A673 (cell line): Measurements from ENCODE around the gene KIF26B.

ENCODE experiments used
- EZH2 ChIP-seq: fragments of 200-600 bp; sonication (generic); IDR thresholded peaks from 2 replicates; pipeline ENCODE4 v1.6.1; 2017; ENCODE audit warnings: borderline replicate concordance, low read depth, mild to moderate bottlenecking, mixed read lengths, antibody characterized with exemption, low read length; ENCODE audit not compliant: poor library complexity, severe bottlenecking
- TF ChIP-seq, protein P1 (sequence below): fragments of 300-800, 200-600 bp; sonication (generic); conservative IDR thresholded peaks from 2 replicates; pipeline ENCODE4 v1.5.1; 2017; ENCODE audit warnings: low read depth, mild to moderate bottlenecking, antibody characterized with exemption, low read length, moderate library complexity, mixed read lengths

DNA sequence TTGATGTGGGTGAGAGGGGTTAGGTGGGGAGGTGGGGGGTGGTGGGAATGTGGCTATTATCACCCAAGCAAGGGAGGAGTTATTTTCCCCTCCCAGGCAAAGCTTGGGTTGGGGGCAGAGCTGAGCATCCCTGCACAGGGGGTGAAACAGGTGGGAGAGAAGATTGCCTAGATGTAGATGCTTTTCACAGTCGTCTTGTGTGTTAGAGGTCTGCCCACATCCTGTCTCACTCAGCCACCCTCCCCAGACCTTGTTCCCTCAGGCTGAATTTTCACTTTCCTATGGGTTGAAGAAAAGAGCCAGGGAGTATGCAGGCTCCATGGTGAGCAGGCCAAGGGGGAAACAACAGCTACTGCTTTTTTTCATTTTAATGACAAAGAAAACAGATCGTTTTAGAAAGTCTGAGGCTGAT is 223.5 kb downstream of the KIF26B start:
- TF ChIP-seq, protein P1, sequence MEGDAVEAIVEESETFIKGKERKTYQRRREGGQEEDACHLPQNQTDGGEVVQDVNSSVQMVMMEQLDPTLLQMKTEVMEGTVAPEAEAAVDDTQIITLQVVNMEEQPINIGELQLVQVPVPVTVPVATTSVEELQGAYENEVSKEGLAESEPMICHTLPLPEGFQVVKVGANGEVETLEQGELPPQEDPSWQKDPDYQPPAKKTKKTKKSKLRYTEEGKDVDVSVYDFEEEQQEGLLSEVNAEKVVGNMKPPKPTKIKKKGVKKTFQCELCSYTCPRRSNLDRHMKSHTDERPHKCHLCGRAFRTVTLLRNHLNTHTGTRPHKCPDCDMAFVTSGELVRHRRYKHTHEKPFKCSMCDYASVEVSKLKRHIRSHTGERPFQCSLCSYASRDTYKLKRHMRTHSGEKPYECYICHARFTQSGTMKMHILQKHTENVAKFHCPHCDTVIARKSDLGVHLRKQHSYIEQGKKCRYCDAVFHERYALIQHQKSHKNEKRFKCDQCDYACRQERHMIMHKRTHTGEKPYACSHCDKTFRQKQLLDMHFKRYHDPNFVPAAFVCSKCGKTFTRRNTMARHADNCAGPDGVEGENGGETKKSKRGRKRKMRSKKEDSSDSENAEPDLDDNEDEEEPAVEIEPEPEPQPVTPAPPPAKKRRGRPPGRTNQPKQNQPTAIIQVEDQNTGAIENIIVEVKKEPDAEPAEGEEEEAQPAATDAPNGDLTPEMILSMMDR = no peak
- no peak for TF ChIP-seq EZH2
